Peyer's patch (tissue), 4 donors: Measurements from ENCODE around the gene ANKRD29. TPM values are rescaled to one million over a fixed set of nuclear protein-coding genes. Genes with fewer than 3 reads are reported as not detected.
"Not testable (repeated sequence)": the region's sequence is repeated elsewhere in the genome, so short reads cannot be mapped to it uniquely, and the experiment has no call there.

ENCODE experiments used
- DNase-seq, 3 donors: peaks; one replicate each; pipeline ENCODE4 v3.0.0-alpha.2; 2017 to 2019
- H3K27ac ChIP-seq, 4 donors: fragments of 200-600 bp; sonication (generic); one replicate each; pipeline ENCODE4 v1.5.1; 2016 to 2019
- H3K27me3 ChIP-seq, 2 donors: fragments of 200-600 bp; sonication (generic); one replicate each; pipeline ENCODE4 v1.5.1; 2019
- H3K36me3 ChIP-seq, 3 donors: fragments of 200-600 bp; sonication (generic); one replicate each; pipeline ENCODE4 v1.5.1; 2016 to 2019
- H3K4me1 ChIP-seq, 4 donors: fragments of 200-600 bp; sonication (generic); one replicate each; pipeline ENCODE4 v1.5.1; 2016 to 2019
- H3K4me3 ChIP-seq, 4 donors: fragments of 200-600 bp; sonication (generic); 1 replicate in 3 of 4; 2 replicates in 1 of 4; pipeline ENCODE4 v1.5.1; 2016 to 2019; ENCODE audit warnings: mild to moderate bottlenecking in 1 of 4
- H3K9me3 ChIP-seq, 4 donors: fragments of 200-600 bp; sonication (generic); one replicate each; pipeline ENCODE4 v1.5.1; 2016 to 2019; ENCODE audit warnings: mild to moderate bottlenecking in 1 of 4
- CTCF ChIP-seq, 6 experiments: fragments of 450-650 bp in 4 of 6; fragments of 200-600 bp in 2 of 6; sonication (generic) in 1 of 6; IDR thresholded peaks; one replicate each; pipeline ENCODE4 v1.5.1; 2017 to 2019; ENCODE audit warnings: antibody characterized with exemption in 6 of 6, mild to moderate bottlenecking in 3 of 6, moderate library complexity in 1 of 6
- POLR2A ChIP-seq, 2 donors: fragments of 450-650 bp; IDR thresholded peaks; one replicate each; pipeline ENCODE4 v1.5.1; 2017; ENCODE audit warnings: antibody characterized with exemption in 2 of 2, mild to moderate bottlenecking in 2 of 2, moderate library complexity in 2 of 2
- total RNA-seq, 4 donors: library from RNA; depleted of rRNA; stranded (reverse); fragments of >200 nt; gene quantifications; one replicate each; pipeline ENCODE4 v1.1.0, GENCODE V29; 2016

The ANKRD29 gene
- total RNA-seq, 4 donors from 2014 or later = 4.0 to 18.2 (median 8.1) TPM

GRCh38 chr18:23617412-23618014 is 45.2 kb downstream of the ANKRD29 start:
- no peaks in the 10 kb centered on the region for H3K27me3 ChIP-seq
- H3K4me1 ChIP-seq = peaks cover 0 to 26% (median 2%) of the 10 kb centered on the region in 4 donors
- H3K27ac ChIP-seq = peak overlapping the region in 2 of 4 donors; percentile 5 to 69
- no peaks in the 10 kb centered on the region for H3K9me3 ChIP-seq
- no peaks in the 10 kb centered on the region for H3K36me3 ChIP-seq
- no peak overlapping the region for H3K4me3 ChIP-seq
- TF ChIP-seq POLR2A (IDR thresholded peaks at IDR 0.05) = no peak
- TF ChIP-seq CTCF (IDR thresholded peaks at IDR 0.05) = no peak
- DNase-seq = no peak

- TF ChIP-seq CTCF (IDR thresholded peaks at IDR 0.05) (no peak), POLR2A (IDR thresholded peaks at IDR 0.05) (no peak)
- Histone ChIP-seq H3K27me3 (no peaks in the 10 kb centered on the region), H3K27ac (no peak overlapping the region), H3K36me3 (no peaks in the 10 kb centered on the region), H3K4me3 (no peak overlapping the region), H3K9me3 (no peaks in the 10 kb centered on the region), H3K4me1 (peaks cover 0 to 26% (median 2%) of the 10 kb centered on the region in 4 donors)
- no peak for DNase-seq
Measured at GRCh38 chr18:23616258-23616657, 46.5 kb downstream of the ANKRD29 start.

GRCh38 chr18:23614891-23615290 is 47.8 kb downstream of the ANKRD29 start:
- no peaks in the 10 kb centered on the region for H3K36me3 ChIP-seq

DNA sequence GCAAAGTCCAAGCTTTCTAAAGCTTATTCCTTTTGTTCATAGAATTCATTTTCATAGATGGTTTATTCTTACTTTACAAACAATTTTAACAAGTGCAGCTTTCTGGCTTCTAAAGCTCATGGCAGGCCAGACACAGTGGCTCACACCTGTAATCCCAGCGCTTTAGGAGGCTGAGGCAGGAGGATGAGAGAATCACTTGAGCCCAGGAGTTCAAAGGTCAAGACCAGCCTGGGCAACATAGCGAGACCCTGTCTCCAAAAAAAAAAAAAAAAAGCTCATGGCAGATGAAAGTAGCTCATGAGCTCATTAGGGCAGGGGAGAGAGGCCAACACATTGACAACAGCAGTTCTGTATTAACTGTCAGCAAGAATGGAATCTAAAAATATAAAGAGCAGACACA is 48.3 kb downstream of the ANKRD29 start:
- Histone ChIP-seq H3K4me3 (no peak overlapping the region), H3K4me1 (peaks cover 0 to 22% (median 2%) of the 10 kb centered on the region in 4 donors), H3K36me3 (no peaks in the 10 kb centered on the region), H3K27me3 (no peaks in the 10 kb centered on the region), H3K27ac (no peak overlapping the region), H3K9me3 (no peaks in the 10 kb centered on the region)
- TF ChIP-seq POLR2A (IDR thresholded peaks at IDR 0.05) (no peak), CTCF (IDR thresholded peaks at IDR 0.05) (no peak)
- DNase-seq = no peak

More at GRCh38 chr18:23614891-23615290, 47.8 kb downstream of the ANKRD29 start:
- no peak overlapping the region for H3K4me3 ChIP-seq
- TF ChIP-seq CTCF (IDR thresholded peaks at IDR 0.05) (no peak), POLR2A (IDR thresholded peaks at IDR 0.05) (no peak)
- H3K9me3 ChIP-seq = no peaks in the 10 kb centered on the region
- H3K4me1 ChIP-seq = peaks cover 0 to 24% (median 2%) of the 10 kb centered on the region in 4 donors
- H3K27me3 ChIP-seq = no peaks in the 10 kb centered on the region
- H3K27ac ChIP-seq = no peak overlapping the region
- no peak for DNase-seq

GRCh38 chr18:23613091-23613475 is 49.6 kb downstream of the ANKRD29 start:
- not testable (repeated sequence) for H3K9me3 ChIP-seq

GRCh38 chr18:23612434-23613090 is 50.1 kb downstream of the ANKRD29 start:
- no peaks in the 10 kb centered on the region for H3K9me3 ChIP-seq
- H3K36me3 ChIP-seq = no peaks in the 10 kb centered on the region
- no peak for DNase-seq
- H3K27ac ChIP-seq = no peak overlapping the region
- H3K4me3 ChIP-seq = no peak overlapping the region
- TF ChIP-seq POLR2A (IDR thresholded peaks at IDR 0.05) (no peak), CTCF (IDR thresholded peaks at IDR 0.05) (no peak)
- H3K4me1 ChIP-seq = peaks cover 0 to 19% (median 0%) of the 10 kb centered on the region in 4 donors
- no peaks in the 10 kb centered on the region for H3K27me3 ChIP-seq

More at GRCh38 chr18:23613091-23613475, 49.6 kb downstream of the ANKRD29 start:
- H3K27ac ChIP-seq, DNase-seq, H3K27me3 ChIP-seq, H3K4me3 ChIP-seq, H3K36me3 ChIP-seq: not testable (repeated sequence)
- peaks cover 0 to 23% (median 0%) of the 10 kb centered on the region in 4 donors for H3K4me1 ChIP-seq
